ENCODE results near the gene PCDH19. TPM values are rescaled to one million over a fixed set of nuclear protein-coding genes. Genes with fewer than 3 reads are reported as not detected.

Gene PCDH19
- under 0.01 and 0.14 TPM in 2 replicates for total RNA-seq

GRCh38 chrX:100409610-100410590, at the start of gene PCDH19:
Gene PCDH19, minus strand, starts transcription at chrX:100410273. Its CDS starts 1,676 bp downstream, at chrX:100408597.

Other genes starting within 250 kb of the PCDH19 start
- gene TNMD, start 174.7 kb upstream of the PCDH19 start, total RNA-seq: not detected in 2 replicates
- 23.4 and 25.8 TPM in 2 replicates for gene TSPAN6, start 226.5 kb upstream of the PCDH19 start, total RNA-seq
- gene SRPX2, start 233.9 kb upstream of the PCDH19 start, total RNA-seq: 40.9 and 73.2 TPM in 2 replicates